GM19099 (cell line): ENCODE results near the gene POLD2.

Source experiments
- POLR2A ChIP-seq: IDR thresholded peaks from 3 replicates; pipeline ENCODE4 v1.6.1; 2011; ENCODE audit warnings: low read depth; ENCODE audit not compliant: insufficient read length; ENCODE audit errors: extremely low read depth

POLD2 gene

GRCh38 chr7:44065431-44066110 is 57.8 kb downstream of the POLD2 start, which contains the start of gene PGAM2:
PGAM2 (minus strand) TSS chr7:44065567; CDS start chr7:44065529, 38 bp downstream.
- TF ChIP-seq POLR2A = no peak

GRCh38 chr7:44064791-44065430 is 58.4 kb downstream of the POLD2 start:
- TF ChIP-seq POLR2A = no peak
